Pancreas (tissue), 10 donors: ENCODE data around the gene TMLHE. TPM values are rescaled to one million over a fixed set of nuclear protein-coding genes. Genes with fewer than 3 reads are reported as not detected.

Experiments used
- ATAC-seq, 4 donors: fragments of 200-7000 bp; cut with Tn5 transposase; one replicate each; pipeline versions ENCODE4 v1.8.0 to v1.9.1; 2020; ENCODE audit warnings: mild to moderate bottlenecking in 4 of 4, moderate library complexity in 4 of 4
- DNase-seq, 6 donors: peaks; one replicate each; pipeline ENCODE4 v3.0.0-alpha.2; 2020
- FAIRE-seq: peaks from 2 replicates; lab custom pipeline; 2012; peaks lifted over from hg19 to GRCh38; lab: Jason Lieb, UNC
- H3K27ac ChIP-seq, 4 donors: fragments of 200-600 bp; sonication (generic); 1 replicate in 3 of 4; 2 replicates in 1 of 4; pipeline versions ENCODE4 v1.5.0 to v1.8.0; 2020
- H3K27me3 ChIP-seq, 4 donors: fragments of 200-600 bp; one replicate each; pipeline ENCODE4 v1.8.0; 2021
- H3K36me3 ChIP-seq, 3 donors: fragments of 200-600 bp; sonication (generic) in 1 of 3; one replicate each; pipeline versions ENCODE4 v1.5.0 to v1.8.0; 2020 to 2021
- H3K4me1 ChIP-seq, 3 donors: fragments of 200-600 bp; one replicate each; pipeline ENCODE4 v1.8.0; 2021
- H3K4me3 ChIP-seq, 4 donors: fragments of 200-600 bp; sonication (generic) in 2 of 4; one replicate each; pipeline versions ENCODE4 v1.5.0 to v1.8.0; 2020 to 2021
- H3K9me3 ChIP-seq, 4 donors: fragments of 200-600 bp; one replicate each; pipeline ENCODE4 v1.8.0; 2021
- CTCF ChIP-seq, 4 donors: fragments of 200-600 bp; sonication (generic) in 3 of 4; IDR thresholded peaks; one replicate each; pipeline versions ENCODE4 v1.5.0 to v1.8.0; 2021; ENCODE audit warnings: antibody characterized with exemption in 4 of 4
- WGBS, 2 donors: extraction: QIAGEN DNeasy Blood & Tissue Kit; methylation state at CpG; one replicate each; pipeline ENCODE4 v1.1.7; 2013; 5-methylcytosine and 5-hydroxymethylcytosine counted together
- intact Hi-C, 3 donors: fragments of 100-400 bp; cut with DNase I; formaldehyde crosslinking; loops; one replicate each; pipeline versions ENCODE4 v1.11.1 to v1.14.2; 2022
- polyA plus RNA-seq, 2 donors: library from polyadenylated mRNA; stranded (reverse); fragments of 200-250 nt; gene quantifications; one replicate each; pipeline ENCODE4 v1.2.3, GENCODE V29; 2013
- total RNA-seq, 6 donors: library from RNA; stranded (reverse); fragmentation: NEBNext Ultra II Directional in 4 of 6; extraction: Animal tissue kit (Norgen Biotek cat#: 25700) in 4 of 6; gene quantifications; one replicate each; pipeline versions ENCODE4 v1.2.1 to v1.2.4, GENCODE V29; 2021 to 2023
- donor health status: healthy with polysubstance abuse.
- donor health status: DM: no; HTN: no; CAD: no; lungs with moderate emphysema.
- donor health status: DM: no; HTN: no; CAD: no.
- donor health status: control.
- donor health status: control.
- donor health status: Bipolar disorder and iron deficiency.
- donor health status: DM: yes; HTN: yes; CAD: no.
- donor health status: DM: no; HTN: no; CAD: no.
- donor health status: DM: no; HTN: no; CAD: no.
- donor health status: DM: yes; HTN: yes; CAD: no.

TMLHE gene
- total and polyA plus RNA-seq, 8 donors, result 2.4 to 13.2 (median 7.0) TPM

GRCh38 chrX:155611302-155611701, 1.4 kb downstream of the TMLHE start:
- H3K36me3 ChIP-seq, result no peaks in the 10 kb centered on the region
- peak overlapping the region in 2 of 4 donors; percentile 59 to 61 for H3K4me3 ChIP-seq
- ATAC-seq (no peak), FAIRE-seq (no peak), DNase-seq (no peak)
- intact Hi-C loops, result no loop called here
- no peaks in the 10 kb centered on the region for H3K4me1 ChIP-seq
- H3K27ac ChIP-seq, result peak overlapping the region in 2 of 4 donors; percentile 84 to 88
- no peaks in the 10 kb centered on the region for H3K27me3 ChIP-seq
- no peak for TF ChIP-seq CTCF (IDR thresholded peaks at IDR 0.05)
- WGBS, 2 donors, result 28 to 44% methylated on average over 2 of the region's 2 CpGs
- H3K9me3 ChIP-seq, result no peaks in the 10 kb centered on the region

DNA sequence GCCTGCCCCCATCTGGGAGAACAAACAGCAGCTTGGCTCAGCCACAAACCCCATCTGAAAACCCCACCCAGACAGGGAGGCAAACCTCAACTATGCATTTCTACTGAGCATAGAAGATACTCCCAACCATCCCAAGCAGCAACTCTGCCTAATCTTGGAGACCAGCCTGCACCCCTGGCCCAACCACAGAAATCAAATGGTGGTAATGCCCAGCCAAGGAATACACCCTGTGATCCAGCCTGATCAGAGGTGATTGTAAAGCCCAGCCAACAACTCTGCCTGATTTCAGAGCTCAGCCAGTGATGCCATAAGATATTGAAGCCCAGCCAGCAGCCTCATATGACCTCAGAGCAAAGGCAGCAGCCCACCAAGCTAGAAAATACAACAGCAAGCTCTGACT, 19.8 kb downstream of the TMLHE start:
- FAIRE-seq (no peak), ATAC-seq (no peak)
- TF ChIP-seq CTCF (IDR thresholded peaks at IDR 0.05), result no peak

GRCh38 chrX:155592331-155592730, 20.4 kb downstream of the TMLHE start:
- ATAC-seq (no peak), DNase-seq (no peak), FAIRE-seq (no peak)
- no peaks in the 10 kb centered on the region for H3K36me3 ChIP-seq
- H3K27ac ChIP-seq, result no peak overlapping the region
- intact Hi-C loops, result no loop called here
- peaks cover 0 to 7% (median 1%) of the 10 kb centered on the region in 4 donors for H3K9me3 ChIP-seq
- no peak for TF ChIP-seq CTCF (IDR thresholded peaks at IDR 0.05)
- no peaks in the 10 kb centered on the region for H3K27me3 ChIP-seq
- no peaks in the 10 kb centered on the region for H3K4me1 ChIP-seq
- H3K4me3 ChIP-seq, result no peak overlapping the region

More for the DNA sequence above, 19.8 kb downstream of the TMLHE start:
- no peak overlapping the region for H3K27ac ChIP-seq
- intact Hi-C loops, result no loop called here
- no peaks in the 10 kb centered on the region for H3K4me1 ChIP-seq
- no peaks in the 10 kb centered on the region for H3K36me3 ChIP-seq
- DNase-seq, result no peak
- H3K9me3 ChIP-seq, result peaks cover 0 to 7% (median 0%) of the 10 kb centered on the region in 4 donors
- H3K27me3 ChIP-seq, result no peaks in the 10 kb centered on the region
- no peak overlapping the region for H3K4me3 ChIP-seq

DNA sequence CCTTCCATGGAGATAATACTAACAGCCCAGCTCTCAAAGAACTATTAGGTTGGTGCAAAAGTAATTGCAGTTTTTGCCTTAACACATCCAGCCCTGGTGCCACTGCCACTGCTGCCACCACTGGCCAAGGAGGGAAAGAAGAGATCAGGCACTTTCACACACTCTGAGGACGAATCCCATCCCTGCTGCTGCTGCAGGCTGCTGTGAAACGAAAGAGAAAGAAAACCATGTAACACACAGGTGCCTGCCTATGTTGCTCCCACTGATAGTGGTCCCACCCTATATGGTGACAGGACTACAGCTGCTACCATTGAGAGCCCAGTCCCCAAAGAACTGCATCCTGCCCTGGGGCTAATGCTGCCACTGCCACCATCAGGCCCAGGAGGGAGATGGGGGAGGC, 35.1 kb downstream of the TMLHE start:
- no peak for FAIRE-seq
- intact Hi-C loops, result no loop called here

More for the DNA sequence above, 35.1 kb downstream of the TMLHE start:
- ATAC-seq, result no peak
- no peak for TF ChIP-seq CTCF (IDR thresholded peaks at IDR 0.05)
- no peaks in the 10 kb centered on the region for H3K27me3 ChIP-seq
- no peak for DNase-seq
- no peak overlapping the region for H3K4me3 ChIP-seq
- WGBS, 2 donors, result 56 to 93% methylated on average over 2 of the region's 2 CpGs
- H3K4me1 ChIP-seq, result no peaks in the 10 kb centered on the region
- no peak overlapping the region for H3K27ac ChIP-seq
- no peaks in the 10 kb centered on the region for H3K9me3 ChIP-seq
- H3K36me3 ChIP-seq, result no peaks in the 10 kb centered on the region
